Activated CD8-positive, alpha-beta T cell treated with anti-CD3 and anti-CD28 coated beads for 36 hours (primary cell): ENCODE measurements around the gene BAD. TPM values are rescaled to one million over a fixed set of nuclear protein-coding genes. Genes with fewer than 3 reads are reported as not detected.

Experiments
- ATAC-seq: fragments of 200-7000 bp; cut with Tn5 transposase; one replicate; pipeline ENCODE4 v1.10.0; 2021; ENCODE audit warnings: mild to moderate bottlenecking, moderate library complexity
- CTCF ChIA-PET: fragments of 350-600 bp; sonication (Branson Sonifier 250); formaldehyde crosslinking; loops from one replicate; lab custom pipeline; 2021; ENCODE audit warnings: antibody characterized with exemption; lab: Charles Lee
- POLR2A ChIA-PET: fragments of 350-600 bp; sonication (Branson Sonifier 250); formaldehyde crosslinking; loops from one replicate; lab custom pipeline; 2021; ENCODE audit warnings: antibody characterized with exemption; lab: Charles Lee
- DNase-seq: peaks from one replicate; pipeline ENCODE4 v3.0.0-alpha.2; 2020
- H3K27ac Mint-ChIP-seq: one replicate; pipeline ENCODE4 v1.8.0; 2021; ENCODE audit warnings: mild to moderate bottlenecking, mixed read lengths
- H3K27me3 Mint-ChIP-seq: one replicate; pipeline ENCODE4 v1.8.0; 2021; ENCODE audit warnings: mixed read lengths
- H3K36me3 Mint-ChIP-seq: one replicate; pipeline ENCODE4 v1.8.0; 2021; ENCODE audit warnings: low read depth, mixed read lengths
- H3K4me1 Mint-ChIP-seq: one replicate; pipeline ENCODE4 v1.8.0; 2021; ENCODE audit warnings: low read depth, mixed read lengths
- H3K4me3 Mint-ChIP-seq: one replicate; pipeline ENCODE4 v1.8.0; 2021; ENCODE audit warnings: mild to moderate bottlenecking, moderate library complexity, mixed read lengths
- H3K9me3 Mint-ChIP-seq: one replicate; pipeline ENCODE4 v1.8.0; 2021; ENCODE audit warnings: mixed read lengths
- intact Hi-C: fragments of 100-400 bp; cut with micrococcal nuclease; formaldehyde crosslinking; loops from one replicate; pipeline ENCODE4 v1.10.0; 2022
- total RNA-seq, 2 experiments: library from RNA; stranded (reverse); gene quantifications; one replicate each; pipeline ENCODE4 v1.2.3, GENCODE V29; 2021
- TF ChIP-seq, protein P1 (sequence below): fragments of 200-600 bp; IDR thresholded peaks from one replicate; pipeline ENCODE4 v1.8.0; 2022; ENCODE audit warnings: antibody characterized with exemption, mild to moderate bottlenecking

BAD gene
- total RNA-seq, 2 experiments from 2014 or later: 17.2 to 17.7 TPM

- H3K27ac Mint-ChIP-seq: peak within 1 kb of the TSS; percentile 87
- peak; percentile 94 for DNase-seq
- H3K27me3 Mint-ChIP-seq: no peaks in the 10 kb centered on the region
- no peaks in the 10 kb centered on the region for H3K9me3 Mint-ChIP-seq
- H3K4me1 Mint-ChIP-seq: peaks cover 30% of the 10 kb centered on the region
- peaks cover 12% of the 10 kb centered on the region for H3K36me3 Mint-ChIP-seq
- peak; percentile 71 for ATAC-seq
- POLR2A ChIA-PET: interaction anchor here (0.7 to 6.0 kb wide), 11 partner anchors 9 to 78 kb away, joined by 3 to 151 read pairs (median 5); partner anchors contain the start of genes BAD, FERMT3, FKBP2 and STIP1
- TF ChIP-seq, protein P1, sequence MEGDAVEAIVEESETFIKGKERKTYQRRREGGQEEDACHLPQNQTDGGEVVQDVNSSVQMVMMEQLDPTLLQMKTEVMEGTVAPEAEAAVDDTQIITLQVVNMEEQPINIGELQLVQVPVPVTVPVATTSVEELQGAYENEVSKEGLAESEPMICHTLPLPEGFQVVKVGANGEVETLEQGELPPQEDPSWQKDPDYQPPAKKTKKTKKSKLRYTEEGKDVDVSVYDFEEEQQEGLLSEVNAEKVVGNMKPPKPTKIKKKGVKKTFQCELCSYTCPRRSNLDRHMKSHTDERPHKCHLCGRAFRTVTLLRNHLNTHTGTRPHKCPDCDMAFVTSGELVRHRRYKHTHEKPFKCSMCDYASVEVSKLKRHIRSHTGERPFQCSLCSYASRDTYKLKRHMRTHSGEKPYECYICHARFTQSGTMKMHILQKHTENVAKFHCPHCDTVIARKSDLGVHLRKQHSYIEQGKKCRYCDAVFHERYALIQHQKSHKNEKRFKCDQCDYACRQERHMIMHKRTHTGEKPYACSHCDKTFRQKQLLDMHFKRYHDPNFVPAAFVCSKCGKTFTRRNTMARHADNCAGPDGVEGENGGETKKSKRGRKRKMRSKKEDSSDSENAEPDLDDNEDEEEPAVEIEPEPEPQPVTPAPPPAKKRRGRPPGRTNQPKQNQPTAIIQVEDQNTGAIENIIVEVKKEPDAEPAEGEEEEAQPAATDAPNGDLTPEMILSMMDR: peak; percentile 42
- CTCF ChIA-PET: interaction anchor here (1.0 to 5.3 kb wide), 11 partner anchors 9 to 79 kb away, joined by 3 to 45 read pairs (median 7); partner anchors contain the start of genes CATSPERZ, FERMT3 and PLCB3
- intact Hi-C loops: no loop called here
- peak within 1 kb of the TSS; percentile 89 for H3K4me3 Mint-ChIP-seq
Observed at GRCh38 chr11:64225608-64226506, 58.6 kb downstream of the BAD start, which contains the start of the genes NUDT22 and TRPT1. Gene NUDT22, plus strand, starts transcription at chr11:64226274. Its CDS starts 379 bp downstream, at chr11:64226653. Gene TRPT1, minus strand, starts transcription at chr11:64226186. Its CDS starts 326 bp downstream, at chr11:64225860.

DNA sequence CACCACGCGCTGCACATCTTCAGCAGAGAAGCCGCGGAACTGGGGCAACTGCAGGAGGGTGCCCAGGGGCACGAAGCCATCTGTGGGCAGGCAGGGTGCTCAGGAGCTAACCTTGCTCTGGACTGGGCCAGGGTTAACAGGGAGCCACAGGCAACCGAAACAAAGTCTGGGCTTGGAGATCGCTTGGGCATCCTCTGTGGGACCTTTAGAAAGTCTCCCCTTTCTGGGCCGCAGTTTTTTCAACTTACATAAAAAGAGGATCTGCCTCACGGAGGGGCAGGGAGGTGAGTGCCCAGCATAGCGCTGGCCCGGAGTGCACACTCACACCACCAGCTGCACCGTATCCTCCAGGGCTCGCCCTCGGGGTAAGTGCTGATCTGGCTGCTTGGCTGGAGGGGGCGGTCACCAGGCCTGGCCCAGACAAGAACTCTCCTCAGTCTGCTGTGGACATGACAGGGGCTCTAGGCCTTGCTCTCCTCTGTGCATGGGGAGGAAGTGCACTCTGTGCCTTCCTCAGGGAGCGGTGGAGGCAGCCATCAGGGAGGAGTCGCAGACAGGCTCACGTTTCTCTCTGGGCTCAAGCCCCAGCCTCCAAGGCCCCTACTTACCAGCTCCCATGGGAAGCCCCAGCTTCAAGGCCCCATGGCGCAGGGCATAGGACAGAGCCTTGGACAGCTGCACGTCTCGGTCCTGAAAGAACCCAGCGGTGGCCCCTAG, 59.4 kb downstream of the BAD start:
- Mint-ChIP-seq H3K36me3 (peaks cover 12% of the 10 kb centered on the region), H3K27ac (peak overlapping the region; percentile 87), H3K9me3 (no peaks in the 10 kb centered on the region), H3K4me1 (peaks cover 28% of the 10 kb centered on the region), H3K27me3 (no peaks in the 10 kb centered on the region), H3K4me3 (peak overlapping the region; percentile 89)
- CTCF ChIA-PET: interaction anchor here (1.3 to 5.3 kb wide), 5 partner anchors 8 to 118 kb away, joined by 3 to 45 read pairs (median 6); partner anchors contain the start of gene FERMT3
- DNase-seq (no peak), ATAC-seq (no peak)
- TF ChIP-seq, protein P1: no peak
- intact Hi-C loops: no loop called here
- POLR2A ChIA-PET: interaction anchor here (0.6 to 6.0 kb wide), 9 partner anchors 9 to 1788 kb away, joined by 3 to 151 read pairs (median 7); partner anchors contain the start of genes FERMT3 and FKBP2

DNA sequence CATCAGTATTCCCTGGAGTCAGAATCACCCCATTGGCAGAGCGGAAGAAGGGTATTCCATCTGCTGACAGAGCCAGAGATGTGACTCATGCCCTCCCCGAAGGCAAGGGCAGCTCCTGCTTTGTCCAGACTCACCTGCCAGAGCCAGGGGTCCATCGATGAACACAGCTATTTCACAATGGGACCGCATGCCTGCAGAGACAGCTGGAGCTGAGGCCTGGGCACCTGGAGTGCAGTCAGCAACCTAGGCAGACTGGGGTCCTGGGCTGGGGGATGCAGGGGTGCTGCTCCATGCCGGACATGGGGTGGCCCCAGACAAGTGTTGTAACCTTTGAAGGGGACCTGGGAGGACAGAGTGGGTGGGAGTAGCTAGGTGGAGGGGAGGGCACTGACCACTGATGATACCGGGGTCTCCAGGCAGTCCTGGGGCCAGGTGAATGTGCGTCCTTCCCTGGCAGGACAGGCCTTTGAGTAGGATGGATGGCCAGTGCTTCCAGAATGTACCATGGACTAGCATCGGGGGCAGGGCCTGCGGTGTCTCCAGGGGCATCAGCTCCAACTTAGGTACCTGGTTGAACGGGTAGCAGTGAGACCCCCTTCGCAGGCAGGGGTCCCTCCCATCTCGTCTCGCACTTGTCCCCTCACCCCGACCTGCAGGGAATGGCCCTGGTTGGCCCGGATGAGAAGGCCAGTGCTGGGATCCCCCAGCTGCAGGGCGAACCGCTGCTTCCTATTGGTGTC, 60.1 kb downstream of the BAD start:
- intact Hi-C loops: no loop called here
- DNase-seq (no peak), ATAC-seq (no peak)
- H3K27me3 Mint-ChIP-seq: no peaks in the 10 kb centered on the region
- peaks cover 11% of the 10 kb centered on the region for H3K36me3 Mint-ChIP-seq
- peak overlapping the region; percentile 89 for H3K4me3 Mint-ChIP-seq
- TF ChIP-seq, protein P1: no peak
- CTCF ChIA-PET: interaction anchor here (1.1 to 5.3 kb wide), 5 partner anchors 12 to 118 kb away, joined by 3 to 45 read pairs (median 4); partner anchors contain the start of gene FERMT3
- H3K4me1 Mint-ChIP-seq: peaks cover 22% of the 10 kb centered on the region
- H3K9me3 Mint-ChIP-seq: no peaks in the 10 kb centered on the region
- H3K27ac Mint-ChIP-seq: peak overlapping the region; percentile 59
- POLR2A ChIA-PET: interaction anchor here (0.6 to 6.0 kb wide), 16 partner anchors 7 to 1789 kb away, joined by 3 to 151 read pairs (median 6); partner anchors contain the start of genes FERMT3, FKBP2 and STIP1

GRCh38 chr11:64223001-64223651, 61.3 kb downstream of the BAD start:
- intact Hi-C loops: no loop called here
- Mint-ChIP-seq H3K27ac (peak overlapping the region; percentile 49), H3K4me1 (peaks cover 18% of the 10 kb centered on the region), H3K4me3 (no peak overlapping the region), H3K27me3 (no peaks in the 10 kb centered on the region), H3K36me3 (peaks cover 16% of the 10 kb centered on the region), H3K9me3 (no peaks in the 10 kb centered on the region)
- no peak for DNase-seq
- POLR2A ChIA-PET: interaction anchor here (0.6 to 6.0 kb wide), 11 partner anchors 9 to 86 kb away, joined by 3 to 151 read pairs (median 7); partner anchors contain the start of genes FERMT3, FKBP2 and STIP1
- CTCF ChIA-PET: interaction anchor here (1.1 to 5.3 kb wide), 4 partner anchors 11 to 81 kb away, joined by 4 to 45 read pairs (median 5); partner anchors contain the start of gene FERMT3
- TF ChIP-seq, protein P1: no peak
- no peak for ATAC-seq
